HL-60/S4 treated with retinoic acid at 250 ng/mL for 4 days and 3 days (cell line): ENCODE data around the gene MIR17HG.
"Not testable (repeated sequence)": the region's sequence is repeated elsewhere in the genome, so short reads cannot be mapped to it uniquely, and the experiment has no call there.

Experiments used
- in situ Hi-C: fragments of 300-500 bp; cut with MboI; formaldehyde crosslinking; loops from 2 replicates; pipeline ENCODE4 v1.7.0; 2022; ENCODE audit warnings: low sequenced_read_pairs

MIR17HG gene

GRCh38 chr13:91346850-91347201, 661 bp upstream of the MIR17HG start:
- in situ Hi-C loops: no loop called here

GRCh38 chr13:91347996-91348905, 764 bp downstream of the MIR17HG start:
- in situ Hi-C loops: no loop called here

GRCh38 chr13:91348906-91349435, 1.5 kb downstream of the MIR17HG start:
- in situ Hi-C loops: no loop called here

GRCh38 chr13:91349992-91350911, 2.8 kb downstream of the MIR17HG start:
- in situ Hi-C loops: no loop called here

GRCh38 chr13:91351123-91351522, 3.6 kb downstream of the MIR17HG start:
- in situ Hi-C loops: no loop called here

GRCh38 chr13:91351980-91352379, 4.5 kb downstream of the MIR17HG start:
- in situ Hi-C loops: no loop called here

GRCh38 chr13:91352891-91353290, 5.4 kb downstream of the MIR17HG start:
- in situ Hi-C loops: not testable (repeated sequence)

- in situ Hi-C loops: no loop called here
Measured at GRCh38 chr13:91353494-91353893, 6.0 kb downstream of the MIR17HG start.

- in situ Hi-C loops: no loop called here
Measured at GRCh38 chr13:91355099-91355825, 7.8 kb downstream of the MIR17HG start.

- in situ Hi-C loops: no loop called here
Measured at GRCh38 chr13:91355826-91356710, 8.6 kb downstream of the MIR17HG start.

- in situ Hi-C loops: no loop called here
Measured at GRCh38 chr13:91356919-91357612, 9.6 kb downstream of the MIR17HG start.

GRCh38 chr13:91357613-91358386, 10.3 kb downstream of the MIR17HG start:
- in situ Hi-C loops: no loop called here

- in situ Hi-C loops: no loop called here
Measured at GRCh38 chr13:91358387-91358782, 10.9 kb downstream of the MIR17HG start.

- in situ Hi-C loops: no loop called here
Measured at GRCh38 chr13:91359111-91359510, 11.6 kb downstream of the MIR17HG start.

GRCh38 chr13:91359631-91360030, 12.1 kb downstream of the MIR17HG start:
- in situ Hi-C loops: no loop called here

- in situ Hi-C loops: no loop called here
Measured at GRCh38 chr13:91360246-91360751, 12.8 kb downstream of the MIR17HG start.

- in situ Hi-C loops: no loop called here
Measured at GRCh38 chr13:91361755-91362271, 14.3 kb downstream of the MIR17HG start.

- in situ Hi-C loops: no loop called here
Measured at GRCh38 chr13:91362908-91363307, 15.4 kb downstream of the MIR17HG start.
